HG03432 (cell line): ENCODE results near the gene ADCY9.
"Not testable (repeated sequence)": the region's sequence is repeated elsewhere in the genome, so short reads cannot be mapped to it uniquely, and the experiment has no call there.

Experiments used
- ATAC-seq: cut with Tn5 transposase; IDR thresholded peaks from one replicate; pipeline ENCODE4 v1.9.1; 2021; ENCODE audit warnings: mild to moderate bottlenecking, moderate library complexity; ENCODE audit not compliant: unreplicated experiment

Gene ADCY9

DNA sequence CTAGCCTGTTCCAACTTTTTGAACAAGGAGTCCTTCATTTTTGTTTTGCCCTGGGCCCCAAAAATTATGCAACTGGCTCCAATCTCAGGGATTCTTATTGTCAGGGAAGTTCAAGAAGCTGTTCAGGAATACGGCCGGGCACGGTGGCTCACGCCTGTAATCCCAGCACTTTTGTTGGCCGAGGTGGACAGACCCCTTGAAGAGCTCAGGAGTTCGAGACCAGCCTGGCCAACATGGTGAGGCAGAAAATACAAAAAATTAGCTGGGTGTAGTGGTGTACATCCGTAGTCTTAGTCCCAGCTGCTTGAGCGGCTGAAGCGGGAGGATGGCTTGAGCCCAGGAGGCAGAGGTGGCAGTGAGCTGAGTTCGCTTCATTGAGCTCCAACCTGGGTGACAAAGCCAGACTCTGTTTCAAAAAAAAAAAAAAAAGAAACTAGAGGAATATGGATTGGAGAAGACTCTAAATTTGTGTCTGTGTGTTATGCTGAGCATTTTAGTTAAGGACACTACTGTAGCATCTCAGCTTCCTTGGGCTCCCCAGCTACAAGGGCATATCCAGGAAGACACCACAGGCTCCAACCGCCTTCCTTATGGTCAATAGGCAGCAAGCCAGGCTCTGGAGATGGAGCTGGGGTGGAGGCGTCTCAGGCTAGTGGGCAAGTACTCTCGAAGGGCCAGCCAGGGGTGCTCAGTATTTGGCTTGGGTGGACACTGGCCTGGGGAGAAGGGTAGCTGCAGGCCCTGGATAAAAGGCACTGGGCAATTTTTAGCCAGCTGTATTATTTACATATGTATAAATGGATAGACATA lies 179.0 kb downstream of the ADCY9 start:
- no peak for ATAC-seq

DNA sequence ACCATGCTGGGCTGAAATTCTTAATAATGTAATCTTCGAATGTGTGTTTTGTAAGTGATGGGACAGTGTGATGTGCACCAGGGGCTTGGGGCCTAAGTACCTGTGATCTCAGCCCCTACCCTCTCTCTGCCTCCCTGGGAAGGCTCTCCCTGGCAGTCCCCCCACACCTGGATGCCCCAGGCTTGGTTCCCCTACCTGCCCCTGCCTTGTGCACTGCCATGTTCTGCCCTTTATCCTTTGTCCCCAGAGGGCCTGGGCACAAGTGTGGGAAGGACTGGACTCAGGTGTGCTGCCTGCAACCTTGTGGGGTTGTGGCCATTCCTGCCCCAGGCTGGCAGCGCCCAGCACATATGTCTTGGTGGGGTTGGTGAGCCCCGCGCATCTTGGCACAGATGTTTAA lies 180.3 kb downstream of the ADCY9 start:
- no peak for ATAC-seq

DNA sequence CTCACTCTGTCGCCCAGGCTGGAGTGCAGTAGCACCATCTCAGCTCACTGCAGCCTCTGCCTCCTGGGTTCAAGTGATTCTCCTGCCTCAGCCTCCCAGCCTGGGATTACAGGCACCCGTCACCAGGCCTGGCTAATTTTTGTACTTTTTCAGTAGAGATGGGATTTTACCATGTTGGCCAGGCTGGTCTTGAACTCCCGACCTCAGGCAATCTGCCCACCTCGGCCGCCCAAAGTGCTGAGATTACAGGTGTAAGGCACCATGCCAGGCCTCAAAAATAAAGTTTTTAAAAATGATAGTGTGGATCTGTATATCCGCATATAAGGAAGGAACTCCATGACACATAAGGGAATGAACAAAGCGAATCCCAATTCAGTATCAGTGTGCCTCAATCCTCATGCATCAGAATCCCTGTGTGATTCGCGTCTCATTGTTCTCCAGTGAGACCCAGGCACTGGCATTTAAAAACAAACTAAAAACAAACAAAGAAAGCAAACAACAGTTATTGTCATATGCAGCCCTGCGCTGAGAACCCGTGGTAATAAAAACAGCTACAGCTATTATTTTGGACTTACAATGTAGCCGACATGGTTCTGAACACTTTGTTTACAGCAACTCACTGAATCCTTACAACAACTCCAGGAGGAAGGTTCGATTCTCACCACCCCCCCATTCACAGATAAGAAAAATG lies 181.6 kb downstream of the ADCY9 start:
- ATAC-seq: no peak

DNA sequence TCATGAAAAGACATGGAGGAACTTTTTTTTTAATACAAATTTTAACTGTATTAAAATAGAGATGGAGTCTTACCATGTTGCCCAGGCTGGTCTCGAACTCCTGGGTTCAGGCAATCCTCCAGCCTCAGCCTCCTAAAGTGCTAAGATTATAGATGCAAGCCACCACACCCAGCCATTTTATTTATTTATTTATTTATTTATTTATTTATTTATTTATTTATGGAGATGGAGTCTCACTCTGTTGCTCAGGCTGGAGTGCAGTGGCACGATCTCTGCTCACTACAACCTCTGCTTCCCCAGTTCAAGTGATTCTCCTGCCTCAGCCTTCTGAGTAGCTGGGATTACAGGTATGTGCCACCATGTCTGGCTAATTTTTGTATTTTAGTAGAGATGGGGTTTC lies 189.1 kb downstream of the ADCY9 start:
- not testable (repeated sequence) for ATAC-seq

DNA sequence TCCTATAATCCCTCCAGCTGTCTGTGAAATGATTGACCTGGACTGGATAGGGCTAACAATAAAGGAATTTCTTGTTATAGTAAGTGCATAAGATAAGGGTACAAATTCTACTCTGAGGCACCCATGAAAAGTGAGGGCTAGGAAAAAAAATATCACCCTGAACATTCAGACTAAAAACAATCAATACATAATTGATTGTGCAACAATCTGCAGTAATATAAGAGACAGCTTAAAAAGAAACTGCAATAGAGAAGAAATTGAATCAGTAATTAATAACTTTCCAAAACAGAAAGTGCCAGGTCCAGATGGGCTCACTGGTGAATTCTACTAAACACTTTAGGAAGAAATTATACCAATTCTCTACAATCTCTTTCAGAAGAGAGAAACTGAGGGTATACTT lies 191.5 kb downstream of the ADCY9 start:
- no peak for ATAC-seq

DNA sequence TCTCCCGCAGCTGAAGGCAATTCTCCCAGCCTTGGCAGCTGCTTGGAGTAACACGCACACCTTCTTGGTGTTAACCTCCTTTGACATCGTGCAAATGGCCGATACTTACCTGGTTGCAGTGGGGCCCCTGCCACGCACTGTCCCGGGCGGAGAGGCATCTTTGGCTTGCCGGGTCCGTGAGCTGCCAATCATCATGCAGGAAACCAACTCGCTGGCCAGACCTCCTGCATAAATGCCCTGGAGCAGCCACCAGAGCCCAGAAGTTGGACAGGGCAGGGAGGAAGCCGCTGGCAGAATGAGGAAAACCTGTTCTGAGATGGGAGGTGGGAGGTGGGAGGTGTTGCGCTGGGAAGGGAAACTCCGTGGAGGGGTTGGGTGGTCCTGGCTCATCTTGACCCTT lies 194.0 kb downstream of the ADCY9 start:
- no peak for ATAC-seq

DNA sequence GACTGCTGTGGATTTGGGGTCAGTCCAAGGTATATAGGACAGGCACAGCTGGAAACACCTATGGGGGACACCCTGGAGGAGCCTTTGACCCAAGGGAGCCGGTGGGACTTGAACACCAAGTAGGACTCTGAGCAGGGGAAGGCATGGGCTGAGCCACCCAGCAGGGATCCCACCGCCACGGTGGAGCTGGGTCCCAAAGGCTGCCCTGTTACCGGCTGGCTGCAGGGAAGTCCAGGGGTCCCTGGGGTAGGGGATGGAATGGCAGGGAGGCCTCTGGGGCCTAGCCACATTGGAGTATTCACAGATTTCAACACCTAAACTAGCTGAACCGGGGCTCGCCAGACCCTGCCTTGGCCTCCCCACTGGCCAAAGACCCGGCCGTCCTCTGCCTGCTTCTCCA lies 196.0 kb downstream of the ADCY9 start:
- no peak for ATAC-seq

DNA sequence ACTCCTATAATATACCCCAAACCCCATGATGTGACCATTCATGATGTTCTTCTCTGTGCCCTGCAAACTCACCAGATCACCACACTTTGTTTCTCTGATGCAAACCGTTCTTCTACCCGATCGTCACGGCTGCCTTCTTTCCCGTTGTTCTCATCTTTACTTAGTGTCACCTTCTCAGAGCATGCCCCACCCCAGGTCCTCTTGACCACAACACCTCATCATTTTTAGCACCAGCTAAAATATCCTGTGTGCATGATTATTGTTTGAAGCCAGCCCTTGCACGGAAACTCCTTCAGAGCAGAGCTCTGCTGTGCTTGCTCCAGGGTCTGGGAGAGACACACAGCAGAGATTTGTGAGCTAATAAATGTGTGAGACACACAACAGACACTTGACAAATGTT lies 196.8 kb downstream of the ADCY9 start:
- no peak for ATAC-seq

DNA sequence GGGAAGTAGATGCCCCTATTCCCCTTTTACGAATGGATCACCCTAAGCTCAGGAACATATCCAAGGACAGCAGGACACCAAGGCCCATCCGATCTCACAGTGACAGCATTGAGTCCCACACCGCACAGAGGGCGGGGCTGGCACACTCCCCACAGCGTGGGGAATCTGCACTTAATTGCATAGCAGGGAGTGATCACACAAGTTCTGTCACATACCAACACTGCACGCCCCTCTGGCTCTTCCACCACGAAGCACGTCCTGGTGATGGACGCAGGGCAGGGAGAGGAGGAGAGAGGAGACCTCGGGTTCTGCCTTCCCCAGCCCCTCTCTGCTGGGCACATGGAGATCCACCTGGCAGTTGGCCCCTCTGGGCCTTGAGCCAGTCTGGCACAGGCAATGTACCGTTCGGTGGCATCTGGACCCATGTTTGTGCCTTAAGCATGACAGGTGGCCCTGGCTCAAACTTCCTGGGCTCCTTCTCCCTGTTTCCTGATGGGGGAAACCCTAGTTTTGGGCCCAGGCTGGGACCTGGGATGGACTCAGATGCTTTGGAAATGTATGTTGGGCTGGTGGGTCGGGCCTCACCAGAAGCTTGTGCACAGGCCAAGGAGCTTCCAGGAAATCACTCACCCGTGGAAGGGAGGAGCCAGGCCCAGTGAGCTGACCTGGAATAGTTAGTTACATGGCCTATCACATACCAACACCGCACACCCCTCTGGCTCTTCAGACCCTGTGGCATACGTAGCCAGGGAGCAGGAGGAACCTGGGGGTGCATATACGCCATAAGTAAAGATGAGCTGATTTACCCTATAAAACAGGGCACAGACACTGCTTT lies 200.6 kb downstream of the ADCY9 start:
- no peak for ATAC-seq

DNA sequence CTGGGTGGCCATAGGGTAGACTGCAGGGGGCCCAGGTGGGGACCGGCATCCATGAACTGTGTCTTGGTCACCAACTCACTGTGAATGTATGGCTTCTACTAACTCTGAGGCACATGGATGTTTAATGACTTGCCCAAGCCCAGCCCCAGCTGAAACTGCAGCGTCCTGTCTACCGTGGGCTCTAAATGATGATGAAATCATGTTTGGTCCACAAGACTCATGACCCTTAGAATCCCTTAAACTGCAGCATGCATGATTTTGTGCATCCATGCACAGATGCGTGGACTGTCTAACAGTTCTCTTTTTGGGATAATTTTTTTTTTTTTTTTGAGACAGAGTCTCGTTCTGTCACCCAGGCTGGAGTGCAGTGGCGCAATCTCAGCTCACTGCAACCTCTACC lies 203.3 kb downstream of the ADCY9 start:
- ATAC-seq: no peak
